GM23338 (cell line): ENCODE results near the gene GLB1L3. TPM values are rescaled to one million over a fixed set of nuclear protein-coding genes. Genes with fewer than 3 reads are reported as not detected.

ENCODE experiments used
- ATAC-seq: fragments of 200-7000 bp; cut with Tn5 transposase; 3 replicates; pipeline ENCODE4 v1.9.1; 2020
- DNase-seq: peaks from one replicate; pipeline ENCODE4 v3.0.0-alpha.2; 2015; ENCODE audit warnings: low spot score
- H2AFZ ChIP-seq: fragments of 200-600 bp; sonication (generic); 2 replicates; pipeline ENCODE4 v1.8.0; 2016; ENCODE audit warnings: antibody characterized with exemption, mild to moderate bottlenecking, moderate library complexity
- H3F3A ChIP-seq: fragments of 200-600 bp; sonication (generic); replicated peaks from 2 replicates; pipeline ENCODE4 v1.8.0; 2017; ENCODE audit warnings: antibody characterized with exemption, mixed run types, low read depth
- H3K27ac ChIP-seq: fragments of 200-600 bp; sonication (generic); 2 replicates; pipeline ENCODE4 v1.6.1; 2016; ENCODE audit warnings: low read depth
- H3K27me3 ChIP-seq: fragments of 200-600 bp; sonication (generic); 2 replicates; pipeline ENCODE4 v1.8.0; 2016; ENCODE audit warnings: mild to moderate bottlenecking, mixed run types, moderate library complexity; ENCODE audit not compliant: insufficient read depth
- H3K36me3 ChIP-seq: fragments of 200-600 bp; sonication (generic); 2 replicates; pipeline ENCODE4 v1.8.0; 2016; ENCODE audit warnings: mild to moderate bottlenecking; ENCODE audit not compliant: insufficient read depth
- H3K4me1 ChIP-seq: fragments of 200-600 bp; sonication (generic); 2 replicates; pipeline ENCODE4 v1.8.0; 2016; ENCODE audit warnings: mild to moderate bottlenecking, moderate library complexity; ENCODE audit not compliant: insufficient read depth
- H3K4me2 ChIP-seq: fragments of 200-600 bp; sonication (generic); 2 replicates; pipeline ENCODE4 v1.7.1; 2017; ENCODE audit warnings: mixed run types
- H3K4me3 ChIP-seq: fragments of 200-600 bp; sonication (generic); 2 replicates; pipeline ENCODE4 v1.6.1; 2016; ENCODE audit warnings: mixed run types
- H3K79me2 ChIP-seq: fragments of 200-600 bp; sonication (generic); replicated peaks from 2 replicates; pipeline ENCODE4 v1.8.0; 2017; ENCODE audit warnings: mild to moderate bottlenecking; ENCODE audit not compliant: insufficient read depth
- H3K9me2 ChIP-seq: fragments of 200-600 bp; sonication (generic); 2 replicates; pipeline ENCODE4 v1.8.0; 2017; ENCODE audit not compliant: insufficient read depth
- H4K20me1 ChIP-seq: fragments of 200-600 bp; sonication (generic); replicated peaks from 2 replicates; pipeline ENCODE4 v1.8.0; 2017; ENCODE audit warnings: mild to moderate bottlenecking; ENCODE audit not compliant: insufficient read depth
- H3K27ac Mint-ChIP-seq: 2 replicates; pipeline ENCODE4 v1.8.0; 2020; ENCODE audit warnings: inconsistent platforms, mild to moderate bottlenecking, moderate library complexity, mixed read lengths
- H3K27me3 Mint-ChIP-seq: 3 replicates; pipeline ENCODE4 v1.8.0; 2022; ENCODE audit warnings: low read depth, mild to moderate bottlenecking, moderate library complexity, mixed read lengths, inconsistent platforms; ENCODE audit not compliant: insufficient read depth, poor library complexity
- H3K36me3 Mint-ChIP-seq: 3 replicates; pipeline ENCODE4 v1.8.0; 2021; ENCODE audit warnings: low read depth, mild to moderate bottlenecking, inconsistent platforms, moderate library complexity, mixed read lengths
- H3K4me1 Mint-ChIP-seq: 3 replicates; pipeline ENCODE4 v1.8.0; 2020; ENCODE audit warnings: mild to moderate bottlenecking, inconsistent platforms, mixed read lengths
- H3K4me3 Mint-ChIP-seq: 3 replicates; pipeline ENCODE4 v1.8.0; 2021; ENCODE audit warnings: moderate library complexity, mild to moderate bottlenecking, inconsistent platforms, mixed read lengths
- H3K9me3 Mint-ChIP-seq: 3 replicates; pipeline ENCODE4 v1.8.0; 2020; ENCODE audit warnings: moderate library complexity, mild to moderate bottlenecking, inconsistent platforms, mixed read lengths
- CREB1 ChIP-seq: fragments of 250-450 bp; sonication (Bioruptor Pico); IDR thresholded peaks from 2 replicates; pipeline ENCODE4 v1.5.0; 2020; ENCODE audit warnings: low read depth, mild to moderate bottlenecking, moderate library complexity
- ETS1 ChIP-seq: IDR thresholded peaks from 2 replicates; pipeline ENCODE4 v1.6.1; 2016; ENCODE audit warnings: antibody characterized with exemption
- EZH2 ChIP-seq: fragments of 200-600 bp; sonication (generic); IDR thresholded peaks from one replicate; pipeline ENCODE4 v1.8.0; 2017; ENCODE audit warnings: antibody characterized with exemption, mild to moderate bottlenecking, low read depth; ENCODE audit not compliant: unreplicated experiment
- EZH2phosphoT487 ChIP-seq: fragments of 200-600 bp; sonication (generic); IDR thresholded peaks from one replicate; pipeline ENCODE4 v1.8.1; 2018; ENCODE audit warnings: antibody characterized with exemption; ENCODE audit not compliant: unreplicated experiment
- JUNB ChIP-seq: IDR thresholded peaks from one replicate; pipeline ENCODE4 v1.6.1; 2016; ENCODE audit warnings: antibody characterized with exemption; ENCODE audit not compliant: unreplicated experiment
- NANOG ChIP-seq: IDR thresholded peaks from 2 replicates; pipeline ENCODE4 v1.6.1; 2016; ENCODE audit warnings: antibody characterized with exemption, borderline replicate concordance
- POLR2AphosphoS5 ChIP-seq: IDR thresholded peaks from 2 replicates; pipeline ENCODE4 v1.6.1; 2016; ENCODE audit warnings: antibody characterized with exemption, low read depth
- REST ChIP-seq: IDR thresholded peaks from one replicate; pipeline ENCODE4 v1.6.1; 2018; ENCODE audit warnings: antibody characterized with exemption; ENCODE audit not compliant: unreplicated experiment
- STAT1 ChIP-seq: IDR thresholded peaks from one replicate; pipeline ENCODE4 v1.6.1; 2016; ENCODE audit warnings: antibody characterized with exemption; ENCODE audit not compliant: unreplicated experiment
- ZNF114 ChIP-seq: fragments of 250-450 bp; sonication (Bioruptor Pico); IDR thresholded peaks from 2 replicates; pipeline ENCODE4 v1.5.0; 2020; ENCODE audit warnings: mild to moderate bottlenecking, moderate library complexity
- ZNF331 ChIP-seq: fragments of 250-450 bp; sonication (Bioruptor Pico); IDR thresholded peaks from 2 replicates; pipeline ENCODE4 v1.5.0; 2020; ENCODE audit warnings: low read depth, mild to moderate bottlenecking, moderate library complexity
- ZNF462 ChIP-seq: fragments of 250-450 bp; sonication (Bioruptor Pico); IDR thresholded peaks from 2 replicates; pipeline ENCODE4 v1.5.0; 2020; ENCODE audit warnings: mild to moderate bottlenecking, moderate library complexity
- polyA plus RNA-seq: library from polyadenylated mRNA; unstranded; fragments of >200 nt; fragmentation: Nextera tagmentation; extraction: Ambion mirVana; gene quantifications from 2 replicates; pipeline ENCODE4 v1.2.1, GENCODE V29; 2016
- total RNA-seq: library from RNA; depleted of rRNA; stranded (reverse); fragments of >200 nt; shearing (Covaris generic); gene quantifications from 2 replicates; pipeline ENCODE4 v1.2.3, GENCODE V29; 2014

GLB1L3 gene
- total and polyA plus RNA-seq, 2 experiments from 2014 or later = 28.8 to 33.1 TPM

- peaks cover 23% of the 10 kb centered on the region for H3K27me3 Mint-ChIP-seq
- no peak within 1 kb of the TSS for H3K27ac Mint-ChIP-seq
- peak within 1 kb of the TSS; percentile 73 for H3K4me3 Mint-ChIP-seq
- no peaks in the 10 kb centered on the region; the same call in 2 of the 3 replicates for H3K36me3 Mint-ChIP-seq
- Histone ChIP-seq H3K27ac (no peak within 1 kb of the TSS), H3K79me2 (no peaks in the 10 kb centered on the region), H4K20me1 (peaks cover 5% of the 10 kb centered on the region; the same call in 1 of the 2 replicates), H3K4me1 (peaks cover 17% of the 10 kb centered on the region; the same call in 1 of the 2 replicates), H3K4me2 (peak within 1 kb of the TSS; percentile 94), H3K36me3 (no peaks in the 10 kb centered on the region), H3K27me3 (peaks cover 28% of the 10 kb centered on the region), H3K4me3 (peak within 1 kb of the TSS; percentile 79), H3F3A (no peaks in the 10 kb centered on the region; the same call in 1 of the 2 replicates), H3K9me2 (no peaks in the 10 kb centered on the region), H2AFZ (peak within 1 kb of the TSS; percentile 98)
- ATAC-seq (peak; percentile 80), DNase-seq (peak; percentile 88)
- peaks cover 30% of the 10 kb centered on the region for H3K4me1 Mint-ChIP-seq
- TF ChIP-seq REST (no peak), CREB1 (no peak), POLR2AphosphoS5 (no peak), ETS1 (no peak), JUNB (no peak), ZNF331 (no peak), NANOG (no peak), EZH2phosphoT487 (no peak), EZH2 (no peak), ZNF462 (CRISPR knock-in tag) (no peak), STAT1 (no peak), ZNF114 (CRISPR knock-in tag) (no peak)
- no peaks in the 10 kb centered on the region; the same call in 2 of the 3 replicates for H3K9me3 Mint-ChIP-seq
Measured at GRCh38 chr11:134331354-134332188, 55.4 kb downstream of the GLB1L3 start, which contains the start of gene GLB1L2. Gene GLB1L2 (plus strand): TSS chr11:134331988. CDS start chr11:134332062, 74 bp downstream.
